ENCODE data around the gene FAM114A1.

Gene FAM114A1

GRCh38 chr4:38920186-38920585 is 52.6 kb downstream of the FAM114A1 start:
- H2AFZ ChIP-seq (ENCODE audit: low read length, unreplicated experiment) = no peak overlapping the region
- no peak overlapping the region for H3K4me3 ChIP-seq (ENCODE audit: low read depth, low read length)
- H3K36me3 ChIP-seq (ENCODE audit: insufficient read depth, low read length) = peaks cover 49% of the 10 kb centered on the region
- no peak overlapping the region for H3K27ac ChIP-seq (ENCODE audit: low read depth, low read length)
- peaks cover 3% of the 10 kb centered on the region for H3K79me2 ChIP-seq (ENCODE audit: control insufficient read depth, insufficient read depth, low read length, unreplicated experiment)
- H3K4me1 ChIP-seq (ENCODE audit: control insufficient read depth, insufficient read depth, low read length, unreplicated experiment) = no peaks in the 10 kb centered on the region
- no peaks in the 10 kb centered on the region for H3K27me3 ChIP-seq (ENCODE audit: insufficient read depth, low read length)

- H3K79me2 ChIP-seq (ENCODE audit: control insufficient read depth, insufficient read depth, low read length, unreplicated experiment) = peaks cover 3% of the 10 kb centered on the region
- no peaks in the 10 kb centered on the region for H3K4me1 ChIP-seq (ENCODE audit: control insufficient read depth, insufficient read depth, low read length, unreplicated experiment)
- no peak overlapping the region for H3K4me3 ChIP-seq (ENCODE audit: low read depth, low read length)
- H2AFZ ChIP-seq (ENCODE audit: low read length, unreplicated experiment) = no peak overlapping the region
- H3K36me3 ChIP-seq (ENCODE audit: insufficient read depth, low read length) = peaks cover 48% of the 10 kb centered on the region
- H3K27ac ChIP-seq (ENCODE audit: low read depth, low read length) = no peak overlapping the region
- H3K27me3 ChIP-seq (ENCODE audit: insufficient read depth, low read length) = no peaks in the 10 kb centered on the region
Observed at GRCh38 chr4:38920677-38921076, 53.1 kb downstream of the FAM114A1 start.

- Histone ChIP-seq H3K36me3 (ENCODE audit: insufficient read depth, low read length) (peaks cover 44% of the 10 kb centered on the region), H3K79me2 (ENCODE audit: control insufficient read depth, insufficient read depth, low read length, unreplicated experiment) (peaks cover 3% of the 10 kb centered on the region), H3K4me1 (ENCODE audit: control insufficient read depth, insufficient read depth, low read length, unreplicated experiment) (no peaks in the 10 kb centered on the region), H3K27ac (ENCODE audit: low read depth, low read length) (no peak overlapping the region), H2AFZ (ENCODE audit: low read length, unreplicated experiment) (no peak overlapping the region), H3K27me3 (ENCODE audit: insufficient read depth, low read length) (no peaks in the 10 kb centered on the region), H3K4me3 (ENCODE audit: low read depth, low read length) (no peak overlapping the region)
Observed at GRCh38 chr4:38921151-38921550, 53.5 kb downstream of the FAM114A1 start.

- H3K79me2 ChIP-seq (ENCODE audit: control insufficient read depth, insufficient read depth, low read length, unreplicated experiment) = no peaks in the 10 kb centered on the region
- no peak overlapping the region for H2AFZ ChIP-seq (ENCODE audit: low read length, unreplicated experiment)
- no peak overlapping the region for H3K27ac ChIP-seq (ENCODE audit: low read depth, low read length)
- H3K36me3 ChIP-seq (ENCODE audit: insufficient read depth, low read length) = peaks cover 36% of the 10 kb centered on the region
- no peaks in the 10 kb centered on the region for H3K27me3 ChIP-seq (ENCODE audit: insufficient read depth, low read length)
- no peaks in the 10 kb centered on the region for H3K4me1 ChIP-seq (ENCODE audit: control insufficient read depth, insufficient read depth, low read length, unreplicated experiment)
- no peak overlapping the region for H3K4me3 ChIP-seq (ENCODE audit: low read depth, low read length)
Observed at GRCh38 chr4:38923746-38924145, 56.1 kb downstream of the FAM114A1 start.

- no peaks in the 10 kb centered on the region for H3K27me3 ChIP-seq (ENCODE audit: insufficient read depth, low read length)
- H3K27ac ChIP-seq (ENCODE audit: low read depth, low read length) = no peak overlapping the region
- no peak overlapping the region for H2AFZ ChIP-seq (ENCODE audit: low read length, unreplicated experiment)
- H3K4me3 ChIP-seq (ENCODE audit: low read depth, low read length) = no peak overlapping the region
- H3K4me1 ChIP-seq (ENCODE audit: control insufficient read depth, insufficient read depth, low read length, unreplicated experiment) = no peaks in the 10 kb centered on the region
- H3K79me2 ChIP-seq (ENCODE audit: control insufficient read depth, insufficient read depth, low read length, unreplicated experiment) = no peaks in the 10 kb centered on the region
- H3K36me3 ChIP-seq (ENCODE audit: insufficient read depth, low read length) = peaks cover 39% of the 10 kb centered on the region
Observed at GRCh38 chr4:38924353-38924752, 56.7 kb downstream of the FAM114A1 start.

- Histone ChIP-seq H3K36me3 (ENCODE audit: insufficient read depth, low read length) (peaks cover 45% of the 10 kb centered on the region), H3K4me1 (ENCODE audit: control insufficient read depth, insufficient read depth, low read length, unreplicated experiment) (no peaks in the 10 kb centered on the region), H3K79me2 (ENCODE audit: control insufficient read depth, insufficient read depth, low read length, unreplicated experiment) (no peaks in the 10 kb centered on the region), H2AFZ (ENCODE audit: low read length, unreplicated experiment) (no peak overlapping the region), H3K27me3 (ENCODE audit: insufficient read depth, low read length) (no peaks in the 10 kb centered on the region), H3K4me3 (ENCODE audit: low read depth, low read length) (no peak overlapping the region), H3K27ac (ENCODE audit: low read depth, low read length) (no peak overlapping the region)
Observed at GRCh38 chr4:38925492-38926413, 58.1 kb downstream of the FAM114A1 start.

- H3K4me3 ChIP-seq (ENCODE audit: low read depth, low read length) = no peak overlapping the region
- no peaks in the 10 kb centered on the region for H3K79me2 ChIP-seq (ENCODE audit: control insufficient read depth, insufficient read depth, low read length, unreplicated experiment)
- no peak overlapping the region for H3K27ac ChIP-seq (ENCODE audit: low read depth, low read length)
- peaks cover 50% of the 10 kb centered on the region for H3K36me3 ChIP-seq (ENCODE audit: insufficient read depth, low read length)
- H3K27me3 ChIP-seq (ENCODE audit: insufficient read depth, low read length) = no peaks in the 10 kb centered on the region
- H2AFZ ChIP-seq (ENCODE audit: low read length, unreplicated experiment) = no peak overlapping the region
- H3K4me1 ChIP-seq (ENCODE audit: control insufficient read depth, insufficient read depth, low read length, unreplicated experiment) = no peaks in the 10 kb centered on the region
Observed at GRCh38 chr4:38926896-38927295, 59.3 kb downstream of the FAM114A1 start.

GRCh38 chr4:38928568-38928967 is 61.0 kb downstream of the FAM114A1 start:
- Histone ChIP-seq H3K27me3 (ENCODE audit: insufficient read depth, low read length) (no peaks in the 10 kb centered on the region), H3K27ac (ENCODE audit: low read depth, low read length) (no peak overlapping the region), H3K79me2 (ENCODE audit: control insufficient read depth, insufficient read depth, low read length, unreplicated experiment) (no peaks in the 10 kb centered on the region), H3K4me3 (ENCODE audit: low read depth, low read length) (no peak overlapping the region), H3K36me3 (ENCODE audit: insufficient read depth, low read length) (peaks cover 49% of the 10 kb centered on the region), H2AFZ (ENCODE audit: low read length, unreplicated experiment) (no peak overlapping the region), H3K4me1 (ENCODE audit: control insufficient read depth, insufficient read depth, low read length, unreplicated experiment) (no peaks in the 10 kb centered on the region)

- Histone ChIP-seq H3K4me1 (ENCODE audit: control insufficient read depth, insufficient read depth, low read length, unreplicated experiment) (no peaks in the 10 kb centered on the region), H3K27me3 (ENCODE audit: insufficient read depth, low read length) (no peaks in the 10 kb centered on the region), H3K36me3 (ENCODE audit: insufficient read depth, low read length) (peaks cover 46% of the 10 kb centered on the region), H2AFZ (ENCODE audit: low read length, unreplicated experiment) (no peak overlapping the region), H3K4me3 (ENCODE audit: low read depth, low read length) (no peak overlapping the region), H3K79me2 (ENCODE audit: control insufficient read depth, insufficient read depth, low read length, unreplicated experiment) (no peaks in the 10 kb centered on the region), H3K27ac (ENCODE audit: low read depth, low read length) (no peak overlapping the region)
Observed at GRCh38 chr4:38928974-38929373, 61.4 kb downstream of the FAM114A1 start.

- H2AFZ ChIP-seq (ENCODE audit: low read length, unreplicated experiment) = no peak overlapping the region
- H3K4me3 ChIP-seq (ENCODE audit: low read depth, low read length) = no peak overlapping the region
- no peaks in the 10 kb centered on the region for H3K4me1 ChIP-seq (ENCODE audit: control insufficient read depth, insufficient read depth, low read length, unreplicated experiment)
- no peaks in the 10 kb centered on the region for H3K27me3 ChIP-seq (ENCODE audit: insufficient read depth, low read length)
- H3K79me2 ChIP-seq (ENCODE audit: control insufficient read depth, insufficient read depth, low read length, unreplicated experiment) = no peaks in the 10 kb centered on the region
- peaks cover 45% of the 10 kb centered on the region for H3K36me3 ChIP-seq (ENCODE audit: insufficient read depth, low read length)
- no peak overlapping the region for H3K27ac ChIP-seq (ENCODE audit: low read depth, low read length)
Observed at GRCh38 chr4:38930204-38930603, 62.6 kb downstream of the FAM114A1 start.

- Histone ChIP-seq H3K4me3 (ENCODE audit: low read depth, low read length) (no peak overlapping the region), H3K27ac (ENCODE audit: low read depth, low read length) (no peak overlapping the region), H3K36me3 (ENCODE audit: insufficient read depth, low read length) (peaks cover 49% of the 10 kb centered on the region), H3K79me2 (ENCODE audit: control insufficient read depth, insufficient read depth, low read length, unreplicated experiment) (no peaks in the 10 kb centered on the region), H3K27me3 (ENCODE audit: insufficient read depth, low read length) (no peaks in the 10 kb centered on the region), H2AFZ (ENCODE audit: low read length, unreplicated experiment) (no peak overlapping the region), H3K4me1 (ENCODE audit: control insufficient read depth, insufficient read depth, low read length, unreplicated experiment) (no peaks in the 10 kb centered on the region)
Observed at GRCh38 chr4:38930707-38931106, 63.1 kb downstream of the FAM114A1 start.
